NCI-H510A treated with DMSO at 0.1 percent for 48 hours (cell line): ENCODE measurements around the gene ETV3.
A peak's percentile ranks its signal among the peaks of the same experiment; 100 is the strongest.

Experiments used
- DNase-seq: peaks from one replicate; lab custom pipeline; 2025; lab: John Stamatoyannopoulos, UW

The ETV3 gene

DNA sequence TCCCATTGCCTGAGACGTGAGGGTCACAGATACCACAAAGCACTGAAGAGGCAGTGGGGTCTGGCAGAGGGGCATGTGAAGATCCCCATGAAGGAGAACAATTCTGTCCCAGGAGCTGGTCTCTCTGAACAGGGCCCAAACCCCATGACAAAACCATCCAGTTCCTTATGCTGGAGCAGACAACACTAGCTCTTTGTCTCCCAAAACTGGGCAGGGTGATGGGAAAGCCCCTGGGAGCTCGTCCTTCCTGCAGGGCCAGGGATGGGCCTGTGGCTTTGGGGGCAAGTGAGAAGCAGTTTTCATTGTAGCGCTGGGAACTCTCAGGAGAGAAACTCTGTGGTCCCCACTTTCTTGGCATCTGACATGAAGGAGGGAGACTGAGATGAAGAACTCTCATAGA lies 47.4 kb downstream of the ETV3 start:
- DNase-seq = no peak

- peak; percentile 50 for DNase-seq
These were observed 48.0 kb downstream of the ETV3 start for GRCh38 chr1:157090196-157090647.

- no peak for DNase-seq
These were observed 48.4 kb downstream of the ETV3 start for GRCh38 chr1:157089789-157090188.

DNA sequence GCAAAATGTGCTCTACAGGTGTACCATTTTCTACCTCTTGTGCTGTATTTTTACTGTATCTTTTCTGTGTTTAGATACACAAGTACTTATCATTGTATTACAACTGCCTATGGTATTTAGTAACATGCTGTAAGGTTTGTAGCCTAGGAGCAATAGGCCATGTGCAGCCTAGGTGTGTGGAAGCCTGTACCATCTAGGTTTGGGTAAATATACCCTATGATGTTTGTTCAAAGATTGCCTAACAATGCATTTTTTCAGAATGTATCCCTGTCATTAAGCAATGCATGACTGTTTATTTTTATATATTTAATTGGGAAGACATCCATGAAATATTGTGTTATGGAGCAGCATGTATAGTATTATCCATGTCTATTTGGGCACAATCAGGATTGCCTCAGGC lies 49.6 kb downstream of the ETV3 start:
- DNase-seq = no peak

DNA sequence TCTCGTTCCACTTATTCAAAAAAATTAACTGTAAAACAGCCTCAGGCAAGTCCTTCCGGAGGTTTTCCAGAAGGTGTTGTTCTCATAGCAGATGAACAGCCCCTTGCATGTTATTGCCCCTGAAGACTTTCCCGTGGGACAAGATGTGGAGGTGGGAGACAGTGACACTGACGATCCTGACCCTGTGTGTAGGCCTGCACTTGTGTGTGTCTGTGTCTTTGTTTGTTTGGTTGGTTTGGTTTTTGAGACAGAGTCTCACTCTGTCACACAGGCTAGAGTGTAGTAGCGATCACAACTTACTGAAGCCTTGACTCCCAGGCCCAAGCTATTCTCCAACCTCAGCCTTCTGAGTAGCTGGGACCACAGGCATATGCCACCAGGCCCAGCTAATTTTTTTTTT lies 51.2 kb downstream of the ETV3 start:
- DNase-seq = no peak

- DNase-seq = no peak
These were observed 51.9 kb downstream of the ETV3 start for GRCh38 chr1:157086299-157086698.

GRCh38 chr1:157085421-157085820 lies 52.8 kb downstream of the ETV3 start:
- no peak for DNase-seq

DNA sequence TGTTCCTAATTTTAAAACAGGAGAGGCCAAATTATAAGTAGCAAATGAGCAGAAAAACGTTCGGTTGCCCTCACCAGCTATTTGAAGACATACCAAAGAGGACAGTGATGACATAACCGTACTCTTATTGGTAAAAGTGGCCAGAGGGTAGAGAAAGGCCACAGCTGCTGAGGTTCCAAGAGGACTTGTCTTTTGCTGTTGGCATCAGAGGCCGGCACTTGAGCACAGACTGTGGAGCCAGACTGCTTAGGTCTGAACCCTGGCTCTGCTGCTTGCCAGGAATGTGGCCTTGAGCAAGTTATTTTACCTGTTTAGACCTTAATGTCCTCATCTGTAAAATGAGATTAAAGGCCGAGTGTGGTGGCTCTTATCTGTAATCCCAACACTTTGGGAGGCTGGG lies 53.5 kb downstream of the ETV3 start:
- no peak for DNase-seq

- DNase-seq = no peak
These were observed 56.5 kb downstream of the ETV3 start for GRCh38 chr1:157081707-157082106.

DNA sequence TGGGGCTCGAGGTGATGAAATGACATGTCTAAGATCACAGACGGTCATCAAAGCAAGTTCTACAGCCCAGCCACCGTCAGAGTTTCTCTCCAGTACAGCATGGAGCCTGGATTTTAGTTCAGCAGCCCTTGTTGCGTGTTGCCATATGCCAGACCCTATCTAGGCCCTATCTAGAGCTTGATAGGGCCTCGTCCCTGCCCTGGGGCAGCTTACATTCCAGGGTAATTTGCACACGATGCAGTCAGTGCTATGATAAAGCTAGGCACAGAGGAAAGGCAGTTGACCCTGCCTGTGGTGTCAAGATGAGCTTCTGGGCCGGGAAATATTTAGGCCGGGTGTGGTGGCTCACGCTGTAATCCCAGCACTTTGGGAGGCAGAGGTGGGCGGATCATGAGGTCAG lies 57.5 kb downstream of the ETV3 start:
- DNase-seq = no peak

- DNase-seq = no peak
These were observed 60.8 kb downstream of the ETV3 start for GRCh38 chr1:157077394-157077793.

DNA sequence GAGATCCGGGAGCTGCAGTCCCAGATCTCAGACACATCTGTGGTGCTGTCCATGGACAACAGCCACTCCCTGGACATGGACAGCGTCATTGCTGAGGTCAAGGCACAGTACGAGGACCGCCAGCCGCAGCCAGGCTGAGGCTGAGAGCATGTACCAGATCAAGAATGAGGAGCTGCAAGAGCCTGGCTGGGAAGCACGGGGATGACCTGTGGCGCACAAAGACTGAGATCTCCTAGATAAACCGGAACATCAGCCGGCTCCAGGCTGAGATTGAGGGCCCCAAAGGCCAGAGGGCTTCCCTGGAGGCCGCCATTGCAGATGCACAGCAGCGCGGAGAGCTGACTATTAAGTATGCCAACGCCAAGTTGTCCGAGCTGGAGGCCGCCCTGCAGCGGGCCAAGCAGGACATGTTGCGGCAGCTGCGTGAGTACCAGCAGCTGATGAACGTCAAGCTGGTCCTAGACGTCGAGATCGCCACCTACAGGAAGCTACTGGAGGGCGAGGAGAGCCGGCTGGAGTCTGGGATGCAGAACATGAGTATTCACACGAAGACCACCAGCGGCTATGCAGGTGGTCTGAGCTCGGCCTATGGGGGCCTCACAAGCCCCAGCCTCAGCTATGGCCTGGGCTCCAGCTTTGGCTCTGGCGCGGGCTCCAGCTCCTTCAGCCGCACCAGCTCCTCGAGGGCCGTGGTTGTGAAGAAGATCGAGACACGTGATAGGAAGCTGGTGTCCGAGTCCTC lies 64.1 kb downstream of the ETV3 start:
- DNase-seq = peak; percentile 50
